ENCODE data around the gene LEFTY1.

Gene LEFTY1

GRCh38 chr1:225868631-225869330 is 20.2 kb downstream of the LEFTY1 start:
- DNase-seq: no peak

- no peak for DNase-seq
Observed at GRCh38 chr1:225866981-225867380, 22.0 kb downstream of the LEFTY1 start.

GRCh38 chr1:225866061-225866837 is 22.7 kb downstream of the LEFTY1 start:
- DNase-seq: peak; percentile 74

- DNase-seq: no peak
Observed at GRCh38 chr1:225865514-225865913, 23.4 kb downstream of the LEFTY1 start.

GRCh38 chr1:225863167-225863566 is 25.8 kb downstream of the LEFTY1 start:
- DNase-seq: no peak

GRCh38 chr1:225862581-225862950 is 26.4 kb downstream of the LEFTY1 start:
- DNase-seq: no peak

- DNase-seq: no peak
Observed at GRCh38 chr1:225861834-225862580, 26.9 kb downstream of the LEFTY1 start.

- DNase-seq: no peak
Observed at GRCh38 chr1:225860876-225861441, 28.0 kb downstream of the LEFTY1 start.

- DNase-seq: no peak
Observed at GRCh38 chr1:225860107-225860506, 28.8 kb downstream of the LEFTY1 start.

GRCh38 chr1:225859151-225859550 is 29.8 kb downstream of the LEFTY1 start:
- no peak for DNase-seq

GRCh38 chr1:225857256-225857655 is 31.7 kb downstream of the LEFTY1 start:
- no peak for DNase-seq

- no peak for DNase-seq
Observed at GRCh38 chr1:225855503-225856300, 33.2 kb downstream of the LEFTY1 start.

GRCh38 chr1:225853441-225853840 is 35.5 kb downstream of the LEFTY1 start:
- no peak for DNase-seq

GRCh38 chr1:225852413-225853124 is 36.4 kb downstream of the LEFTY1 start:
- DNase-seq: no peak

- no peak for DNase-seq
Observed at GRCh38 chr1:225851805-225852204, 37.1 kb downstream of the LEFTY1 start.

GRCh38 chr1:225850370-225850769 is 38.6 kb downstream of the LEFTY1 start:
- no peak for DNase-seq

GRCh38 chr1:225849925-225850324 is 39.0 kb downstream of the LEFTY1 start:
- DNase-seq: peak; percentile 75

- peak; percentile 63 for DNase-seq
Observed at GRCh38 chr1:225848030-225848955, 40.7 kb downstream of the LEFTY1 start.

GRCh38 chr1:225847610-225848009 is 41.3 kb downstream of the LEFTY1 start:
- no peak for DNase-seq
